Measurements from ENCODE around the gene EFEMP2.

The EFEMP2 gene

GRCh38 chr11:65826984-65827735, 45.4 kb downstream of the EFEMP2 start:
- no peak for DNase-seq (ENCODE audit: low read depth, low spot score)

DNA sequence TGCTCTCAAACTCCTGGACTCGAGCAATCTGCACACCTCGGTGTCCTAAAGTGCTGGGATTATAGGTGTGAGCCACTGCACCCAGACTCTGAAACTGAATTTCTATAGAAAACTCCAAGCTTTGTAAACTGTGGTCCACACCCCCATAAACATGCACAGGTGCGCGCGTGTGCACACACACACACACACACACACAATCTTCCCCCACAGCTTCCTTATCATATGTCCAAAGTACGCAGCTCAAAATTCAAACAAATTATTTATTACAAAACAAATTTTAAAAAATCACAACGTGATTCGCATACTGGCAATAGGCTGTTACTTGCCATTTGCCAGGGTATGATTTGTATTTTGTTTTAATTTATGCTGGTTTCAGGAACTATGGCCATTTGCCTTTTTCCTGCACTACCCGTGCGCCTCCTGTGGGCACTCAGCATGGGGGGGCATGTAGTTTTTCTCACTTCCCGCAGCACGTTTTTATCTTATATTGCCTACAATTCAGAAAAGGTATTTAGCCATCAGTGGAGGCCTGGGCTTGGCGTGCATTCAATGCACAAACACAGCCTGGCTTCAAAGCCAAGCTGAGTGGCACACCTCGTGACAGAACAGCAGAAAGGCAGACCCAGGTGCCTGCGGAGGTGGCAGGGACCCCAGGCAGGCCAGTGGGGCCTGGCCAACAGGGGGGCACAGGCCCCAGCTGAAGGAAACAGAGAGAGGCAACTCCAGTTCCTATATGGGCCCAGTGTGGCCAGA, 49.6 kb downstream of the EFEMP2 start:
- no peak for DNase-seq (ENCODE audit: low read depth, low spot score)

- no peak for DNase-seq (ENCODE audit: low read depth, low spot score)
Observed at GRCh38 chr11:65821107-65821506, 51.5 kb downstream of the EFEMP2 start.

GRCh38 chr11:65817835-65818680, 54.5 kb downstream of the EFEMP2 start:
- DNase-seq (ENCODE audit: low read depth, low spot score), result peak; percentile 86

- no peak for DNase-seq (ENCODE audit: low read depth, low spot score)
Observed at GRCh38 chr11:65817312-65817834, 55.2 kb downstream of the EFEMP2 start.

- DNase-seq (ENCODE audit: low read depth, low spot score), result no peak
Observed at GRCh38 chr11:65816696-65817095, 55.9 kb downstream of the EFEMP2 start.
